ENCODE measurements around the gene WDR89. TPM values are rescaled to one million over a fixed set of nuclear protein-coding genes. Genes with fewer than 3 reads are reported as not detected.

Gene WDR89
- total RNA-seq, 6 experiments from 2014 or later = 6.8 to 10.4 (median 7.3) TPM

DNA sequence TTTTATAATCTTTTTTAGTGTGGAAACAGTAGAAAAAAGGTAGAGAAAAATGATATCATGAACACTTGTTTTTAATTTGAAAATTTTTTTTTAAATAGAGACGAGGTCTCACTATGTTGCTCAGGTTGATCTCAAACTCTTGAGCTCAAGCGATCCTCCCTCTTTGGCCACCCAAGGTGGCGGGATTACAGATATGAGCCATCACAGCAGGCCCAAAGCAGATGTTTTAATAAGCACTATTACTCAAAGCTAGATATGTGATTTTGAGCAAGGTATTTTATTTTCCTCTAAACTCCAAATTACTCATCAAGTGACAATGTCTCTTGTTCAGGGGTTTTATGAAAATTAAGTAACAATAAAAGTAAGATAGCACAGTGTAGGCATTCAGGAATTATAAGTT is 10.7 kb upstream of the WDR89 start:
- TF ChIP-seq, protein P1, sequence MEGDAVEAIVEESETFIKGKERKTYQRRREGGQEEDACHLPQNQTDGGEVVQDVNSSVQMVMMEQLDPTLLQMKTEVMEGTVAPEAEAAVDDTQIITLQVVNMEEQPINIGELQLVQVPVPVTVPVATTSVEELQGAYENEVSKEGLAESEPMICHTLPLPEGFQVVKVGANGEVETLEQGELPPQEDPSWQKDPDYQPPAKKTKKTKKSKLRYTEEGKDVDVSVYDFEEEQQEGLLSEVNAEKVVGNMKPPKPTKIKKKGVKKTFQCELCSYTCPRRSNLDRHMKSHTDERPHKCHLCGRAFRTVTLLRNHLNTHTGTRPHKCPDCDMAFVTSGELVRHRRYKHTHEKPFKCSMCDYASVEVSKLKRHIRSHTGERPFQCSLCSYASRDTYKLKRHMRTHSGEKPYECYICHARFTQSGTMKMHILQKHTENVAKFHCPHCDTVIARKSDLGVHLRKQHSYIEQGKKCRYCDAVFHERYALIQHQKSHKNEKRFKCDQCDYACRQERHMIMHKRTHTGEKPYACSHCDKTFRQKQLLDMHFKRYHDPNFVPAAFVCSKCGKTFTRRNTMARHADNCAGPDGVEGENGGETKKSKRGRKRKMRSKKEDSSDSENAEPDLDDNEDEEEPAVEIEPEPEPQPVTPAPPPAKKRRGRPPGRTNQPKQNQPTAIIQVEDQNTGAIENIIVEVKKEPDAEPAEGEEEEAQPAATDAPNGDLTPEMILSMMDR (IDR thresholded peaks at IDR 0.05) = no peak
- Mint-ChIP-seq H3K4me3 (no peak overlapping the region), H3K27me3 (ENCODE audit: insufficient read depth) (no peaks in the 10 kb centered on the region; the same call in 1 of the 2 replicates), H3K4me1 (ENCODE audit: low read depth) (peaks cover 38% of the 10 kb centered on the region), H3K9me3 (no peaks in the 10 kb centered on the region), H3K27ac (no peak overlapping the region), H3K36me3 (ENCODE audit: low read depth) (no peaks in the 10 kb centered on the region)
- no peak for DNase-seq

DNA sequence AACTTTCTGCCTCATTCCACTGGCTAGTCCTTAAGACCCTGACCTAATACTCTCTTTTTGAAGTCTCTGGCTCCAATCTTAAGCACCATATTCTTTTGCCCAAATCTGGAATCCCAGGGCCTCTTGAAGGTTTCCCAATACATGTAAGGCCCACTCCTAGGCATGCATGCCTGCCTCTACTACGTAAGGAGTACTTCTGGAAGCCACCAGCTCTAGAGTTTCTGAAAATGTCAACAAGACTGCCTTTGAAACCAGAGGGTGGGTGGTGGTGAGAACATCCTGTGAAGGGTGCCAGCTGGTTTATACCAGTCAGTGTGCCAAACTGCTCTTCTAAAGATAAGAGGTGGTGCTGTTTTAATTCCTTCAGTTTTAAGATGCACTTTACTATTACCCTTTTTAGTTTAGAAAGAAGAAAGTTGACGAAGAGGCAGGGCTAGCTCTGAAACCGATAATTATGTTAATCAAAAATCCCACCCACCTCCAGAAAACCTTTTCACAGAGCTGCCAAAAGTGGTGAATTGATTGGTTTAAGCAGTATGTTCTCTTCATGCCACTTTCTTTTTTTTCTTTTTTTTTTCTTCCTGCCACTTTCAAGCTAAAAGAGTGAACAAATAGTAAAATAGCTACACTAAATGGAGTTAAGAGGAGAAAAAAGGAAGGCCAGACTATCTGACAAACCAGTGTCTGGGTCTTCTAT is 8.7 kb upstream of the WDR89 start:
- no peak overlapping the region for H3K4me3 Mint-ChIP-seq
- TF ChIP-seq, protein P1 (IDR thresholded peaks at IDR 0.05) = no peak
- no peak for DNase-seq
- H3K27ac Mint-ChIP-seq = no peak overlapping the region
- H3K4me1 Mint-ChIP-seq (ENCODE audit: low read depth) = peaks cover 32% of the 10 kb centered on the region
- no peaks in the 10 kb centered on the region for H3K9me3 Mint-ChIP-seq
- H3K36me3 Mint-ChIP-seq (ENCODE audit: low read depth) = no peaks in the 10 kb centered on the region
- H3K27me3 Mint-ChIP-seq (ENCODE audit: insufficient read depth) = no peaks in the 10 kb centered on the region; the same call in 1 of the 2 replicates

DNA sequence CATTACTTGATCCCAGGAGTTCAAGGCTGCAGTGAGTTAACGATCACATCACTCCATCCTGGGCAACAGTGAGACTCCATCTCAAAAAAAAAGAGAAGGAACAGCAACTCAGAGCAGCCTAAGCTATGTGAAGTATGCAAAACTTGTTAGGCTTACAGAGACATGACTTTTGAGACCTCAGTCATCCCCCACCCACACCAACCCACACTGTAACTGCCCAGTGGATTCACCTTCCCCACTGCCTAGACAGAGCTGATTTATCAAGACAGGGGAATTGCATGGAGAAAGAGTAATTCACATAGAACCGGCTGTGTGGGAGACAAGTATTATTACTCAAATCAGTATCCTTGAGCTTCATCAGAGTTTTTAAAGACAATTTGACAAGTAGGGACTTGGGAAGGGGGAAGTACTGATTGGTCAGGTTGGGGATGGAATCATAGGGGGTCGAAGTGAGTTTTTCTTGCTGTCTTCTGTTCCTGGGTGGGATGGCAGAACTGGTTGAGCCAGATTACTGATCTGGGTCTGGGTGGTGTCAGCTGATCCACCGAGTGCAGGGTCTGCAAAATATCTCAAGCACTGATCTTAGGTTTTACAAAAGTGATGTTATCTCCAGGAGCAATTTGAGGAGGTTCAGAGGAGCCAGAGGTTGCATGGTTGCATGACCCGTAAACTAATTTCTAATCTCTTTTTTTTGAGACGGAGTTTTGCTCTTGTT is 6.2 kb upstream of the WDR89 start:
- Mint-ChIP-seq H3K27ac (no peak overlapping the region; the same call in 1 of the 2 replicates), H3K9me3 (no peaks in the 10 kb centered on the region), H3K36me3 (ENCODE audit: low read depth) (no peaks in the 10 kb centered on the region), H3K4me3 (no peak overlapping the region; the same call in 1 of the 2 replicates), H3K4me1 (ENCODE audit: low read depth) (peaks cover 18% of the 10 kb centered on the region), H3K27me3 (ENCODE audit: insufficient read depth) (no peaks in the 10 kb centered on the region; the same call in 1 of the 2 replicates)
- no peak for DNase-seq
- TF ChIP-seq, protein P1 (IDR thresholded peaks at IDR 0.05) = no peak

DNA sequence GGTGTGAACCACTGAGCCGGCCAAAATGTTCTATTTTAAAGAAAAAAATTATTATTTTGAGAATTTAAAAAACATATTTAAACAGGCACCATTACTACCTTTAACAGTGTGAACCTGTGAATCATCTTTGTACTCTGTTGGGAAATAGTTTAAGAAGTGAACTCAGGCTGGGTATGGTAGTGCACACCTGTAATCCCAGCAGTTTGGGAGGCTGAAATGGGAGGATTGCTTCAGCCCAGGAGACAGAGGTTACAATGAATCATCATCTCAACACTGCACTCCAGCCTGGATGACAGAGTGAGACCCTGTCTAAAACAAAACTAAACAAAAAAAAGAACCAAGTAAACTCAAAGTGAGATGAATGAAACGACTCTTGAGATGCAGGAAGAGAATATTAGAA is 3.1 kb upstream of the WDR89 start:
- H3K4me1 Mint-ChIP-seq (ENCODE audit: low read depth) = peaks cover 12% of the 10 kb centered on the region
- no peak overlapping the region for H3K27ac Mint-ChIP-seq

DNA sequence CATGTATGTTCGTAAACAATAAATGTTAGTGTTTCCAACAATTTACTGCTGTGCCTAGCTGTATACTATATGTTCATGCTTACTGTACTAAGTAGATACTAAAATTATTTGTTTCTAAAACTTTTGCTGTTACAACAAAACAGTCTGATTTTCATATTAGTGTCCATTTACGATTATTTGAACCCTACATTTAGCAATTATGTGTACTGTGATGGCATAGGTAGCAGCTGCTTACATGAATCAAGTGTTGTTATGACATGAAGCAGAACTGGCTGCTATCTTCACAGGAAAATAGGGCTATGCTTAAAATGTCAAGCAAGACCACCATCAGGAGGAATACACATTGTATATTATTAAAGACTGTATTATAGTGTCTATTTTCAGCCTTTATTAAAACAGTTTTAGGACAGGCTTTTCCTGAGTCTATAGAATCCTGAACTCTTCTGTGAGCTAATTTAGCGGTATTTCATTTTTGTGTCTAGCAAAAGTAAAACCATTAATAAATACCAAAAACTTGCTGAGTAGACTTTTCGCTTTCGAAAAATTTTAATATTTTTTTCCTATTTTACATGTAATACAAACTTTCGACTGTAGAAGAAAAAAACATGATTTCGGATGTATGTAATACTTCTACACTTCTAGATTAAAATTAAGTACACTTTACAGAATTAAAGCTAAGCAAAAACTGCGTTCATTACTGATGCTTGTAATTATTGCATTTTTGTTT is 1.1 kb upstream of the WDR89 start:
- Mint-ChIP-seq H3K36me3 (ENCODE audit: low read depth) (peaks cover 5% of the 10 kb centered on the region; the same call in 1 of the 2 replicates), H3K4me1 (ENCODE audit: low read depth) (peaks cover 8% of the 10 kb centered on the region), H3K9me3 (no peaks in the 10 kb centered on the region), H3K27ac (no peak overlapping the region), H3K27me3 (ENCODE audit: insufficient read depth) (peaks cover 2% of the 10 kb centered on the region; the same call in 1 of the 2 replicates), H3K4me3 (peak overlapping the region; percentile 91)
- TF ChIP-seq, protein P1 (IDR thresholded peaks at IDR 0.05) = peak; percentile 23; the same call in 1 of the 2 replicates
- DNase-seq = no peak

More for the DNA sequence above, 3.1 kb upstream of the WDR89 start:
- no peaks in the 10 kb centered on the region; the same call in 1 of the 2 replicates for H3K36me3 Mint-ChIP-seq (ENCODE audit: low read depth)
- no peak overlapping the region for H3K4me3 Mint-ChIP-seq
- DNase-seq = no peak
- peaks cover 2% of the 10 kb centered on the region; the same call in 1 of the 2 replicates for H3K27me3 Mint-ChIP-seq (ENCODE audit: insufficient read depth)
- H3K9me3 Mint-ChIP-seq = no peaks in the 10 kb centered on the region
- TF ChIP-seq, protein P1 (IDR thresholded peaks at IDR 0.05) = no peak
